ENCODE measurements around the gene CYTH1. TPM values are rescaled to one million over a fixed set of nuclear protein-coding genes. Genes with fewer than 3 reads are reported as not detected.

CYTH1 gene
- total RNA-seq, 2 donors from 2014 or later = 23.1 to 27.4 TPM

- no peaks in the 10 kb centered on the region for H3K27me3 Mint-ChIP-seq (ENCODE audit: insufficient read depth)
- H3K4me3 Mint-ChIP-seq = no peak overlapping the region
- Histone ChIP-seq H3K27me3 (ENCODE audit: control insufficient read depth, insufficient read depth, low read length, poor library complexity, severe bottlenecking) (no peaks in the 10 kb centered on the region), H3K36me3 (ENCODE audit: control insufficient read depth, insufficient read depth, low read length) (peaks cover 6% of the 10 kb centered on the region), H3K4me1 (ENCODE audit: control insufficient read depth, insufficient read depth, low read length) (peaks cover 3% of the 10 kb centered on the region), H3K27ac (ENCODE audit: low read depth, low read length) (no peak overlapping the region), H3K9ac (ENCODE audit: extremely low read depth, low read length, poor library complexity, severe bottlenecking) (no peak overlapping the region), H3K4me3 (ENCODE audit: low read length) (no peak overlapping the region), H3K9me3 (ENCODE audit: control insufficient read depth, low read length) (no peaks in the 10 kb centered on the region)
- 92 to 100% methylated on average over 1 to 4 of the region's 5 CpGs for WGBS, 2 experiments (ENCODE audit: insufficient coverage in 1 of 2, insufficient read length in 1 of 2)
- no peak for TF ChIP-seq CTCF (conservative IDR thresholded peaks at IDR 0.05)
- peaks cover 29% of the 10 kb centered on the region for H3K4me1 Mint-ChIP-seq
- no peak overlapping the region for H3K27ac Mint-ChIP-seq
- H3K36me3 Mint-ChIP-seq (ENCODE audit: low read depth) = peaks cover 1% of the 10 kb centered on the region
- H3K9me3 Mint-ChIP-seq = no peaks in the 10 kb centered on the region
- DNase-seq = no peak
Observed at GRCh38 chr17:78742901-78743300, 39.2 kb downstream of the CYTH1 start.

- DNase-seq = no peak
- TF ChIP-seq CTCF (conservative IDR thresholded peaks at IDR 0.05) = no peak
- Mint-ChIP-seq H3K27ac (no peak overlapping the region), H3K4me1 (peaks cover 33% of the 10 kb centered on the region), H3K36me3 (ENCODE audit: low read depth) (peaks cover 1% of the 10 kb centered on the region), H3K27me3 (ENCODE audit: insufficient read depth) (no peaks in the 10 kb centered on the region), H3K4me3 (no peak overlapping the region), H3K9me3 (no peaks in the 10 kb centered on the region)
- no peak overlapping the region for H3K9ac ChIP-seq (ENCODE audit: extremely low read depth, low read length, poor library complexity, severe bottlenecking)
- H3K27ac ChIP-seq (ENCODE audit: low read depth, low read length) = no peak overlapping the region
- peaks cover 6% of the 10 kb centered on the region for H3K36me3 ChIP-seq (ENCODE audit: control insufficient read depth, insufficient read depth, low read length)
- no peaks in the 10 kb centered on the region for H3K27me3 ChIP-seq (ENCODE audit: control insufficient read depth, insufficient read depth, low read length, poor library complexity, severe bottlenecking)
- 88 to 100% methylated on average over 2 to 5 of the region's 5 CpGs for WGBS, 2 experiments (ENCODE audit: insufficient coverage in 1 of 2, insufficient read length in 1 of 2)
- H3K9me3 ChIP-seq (ENCODE audit: control insufficient read depth, low read length) = no peaks in the 10 kb centered on the region
- H3K4me1 ChIP-seq (ENCODE audit: control insufficient read depth, insufficient read depth, low read length) = peaks cover 12% of the 10 kb centered on the region
- H3K4me3 ChIP-seq (ENCODE audit: low read length) = no peak overlapping the region
Observed at GRCh38 chr17:78741644-78742284, 40.3 kb downstream of the CYTH1 start.

- Mint-ChIP-seq H3K27ac (no peak overlapping the region), H3K4me1 (peaks cover 45% of the 10 kb centered on the region), H3K9me3 (no peaks in the 10 kb centered on the region), H3K36me3 (ENCODE audit: low read depth) (peaks cover 1% of the 10 kb centered on the region), H3K4me3 (no peak overlapping the region), H3K27me3 (ENCODE audit: insufficient read depth) (no peaks in the 10 kb centered on the region)
- H3K9ac ChIP-seq (ENCODE audit: extremely low read depth, low read length, poor library complexity, severe bottlenecking) = no peak overlapping the region
- peaks cover 29% of the 10 kb centered on the region for H3K4me1 ChIP-seq (ENCODE audit: control insufficient read depth, insufficient read depth, low read length)
- H3K36me3 ChIP-seq (ENCODE audit: control insufficient read depth, insufficient read depth, low read length) = peaks cover 6% of the 10 kb centered on the region
- no peaks in the 10 kb centered on the region for H3K9me3 ChIP-seq (ENCODE audit: control insufficient read depth, low read length)
- H3K4me3 ChIP-seq (ENCODE audit: low read length) = peak overlapping the region; percentile 53
- no peaks in the 10 kb centered on the region for H3K27me3 ChIP-seq (ENCODE audit: control insufficient read depth, insufficient read depth, low read length, poor library complexity, severe bottlenecking)
- WGBS, 2 experiments (ENCODE audit: insufficient coverage in 1 of 2, insufficient read length in 1 of 2) = 94 to 97% methylated on average over 7 to 9 of the region's 9 CpGs
- TF ChIP-seq CTCF (conservative IDR thresholded peaks at IDR 0.05) = no peak
- DNase-seq = no peak
- H3K27ac ChIP-seq (ENCODE audit: low read depth, low read length) = no peak overlapping the region
Observed at GRCh38 chr17:78739331-78739931, 42.6 kb downstream of the CYTH1 start.

All from endodermal cell (in vitro differentiated cells).